ENCODE results near the gene MIEF1.

MIEF1 gene

DNA sequence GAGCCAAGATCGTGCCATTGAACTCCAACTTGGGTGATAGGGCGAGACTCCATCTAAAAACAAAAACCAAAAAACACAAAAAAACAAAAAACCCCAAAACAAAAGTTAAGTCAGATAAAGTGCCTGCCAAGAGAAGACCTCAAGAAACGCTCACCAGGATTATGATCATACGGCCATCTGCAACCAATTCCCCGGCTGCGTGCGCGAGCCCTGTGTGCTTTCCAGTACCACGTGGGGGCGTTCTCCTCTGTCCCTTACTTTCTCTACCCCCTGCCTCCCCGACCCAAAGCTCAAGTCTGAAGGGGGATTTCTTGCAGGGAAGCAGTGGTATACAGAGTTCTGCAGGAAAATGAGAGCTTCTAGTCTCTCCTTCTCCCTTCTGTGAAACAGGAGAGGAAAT is 41.0 kb downstream of the MIEF1 start:
- Histone ChIP-seq H3K79me1 (ENCODE audit: low read depth, low read length) (no peaks in the 10 kb centered on the region), H3K4me3 (ENCODE audit: low read length in 2 of 2) (no peak overlapping the region), H3K14ac (ENCODE audit: low read length) (no peak overlapping the region)

GRCh38 chr22:39545386-39546365 is 43.6 kb downstream of the MIEF1 start:
- no peak overlapping the region for H2AK5ac ChIP-seq (ENCODE audit: low read depth, low read length)
- no peak overlapping the region for H3K14ac ChIP-seq (ENCODE audit: low read length)
- peak; percentile 73 for DNase-seq (ENCODE audit: low spot score)
- H2BK120ac ChIP-seq (ENCODE audit: low read depth, low read length), result no peak overlapping the region
- H3K18ac ChIP-seq (ENCODE audit: low read length), result no peak overlapping the region
- no peak overlapping the region for H2BK12ac ChIP-seq (ENCODE audit: low read length)
- H4K8ac ChIP-seq (ENCODE audit: low read depth, low read length), result no peak overlapping the region
- no peak overlapping the region for H3K23ac ChIP-seq (ENCODE audit: low read depth, low read length, poor library complexity)
- WGBS, 2 donors (ENCODE audit: extremely low coverage in 2 of 2, insufficient read length in 2 of 2, insufficient replicate concordance in 1 of 2), result 100% methylated on average over 1 of the region's 39 CpGs; no CpG with 5 or more reads in 1 of the 2 donors
- no peak overlapping the region for H3K4ac ChIP-seq (ENCODE audit: low read length)
- H3K36me3 ChIP-seq (replicated peaks in 1 of 2; ENCODE audit: control insufficient read depth in 2 of 2, insufficient read depth in 2 of 2, low read length in 2 of 2), result no peaks in the 10 kb centered on the region
- no peaks in the 10 kb centered on the region for H3K9me3 ChIP-seq (replicated peaks in 1 of 2; ENCODE audit: control insufficient read depth in 2 of 2, insufficient read depth in 1 of 2, low read depth in 1 of 2, low read length in 2 of 2)
- H4K91ac ChIP-seq (ENCODE audit: low read depth, low read length, poor library complexity), result no peak overlapping the region
- H3K27me3 ChIP-seq (ENCODE audit: control insufficient read depth in 3 of 3, insufficient read depth in 3 of 3, low read depth in 1 of 3, low read length in 3 of 3), result peaks cover 0 to 33% (median 32%) of the 10 kb centered on the region in 3 experiments
- no peak overlapping the region for H2BK5ac ChIP-seq (ENCODE audit: low read length)
- no peaks in the 10 kb centered on the region for H3K79me1 ChIP-seq (ENCODE audit: low read depth, low read length)
- no peak overlapping the region for H2AFZ ChIP-seq (ENCODE audit: low read length)
- peak overlapping the region; percentile 2 for H3K9ac ChIP-seq (ENCODE audit: low read depth, low read length, poor library complexity)
- H3K4me3 ChIP-seq (ENCODE audit: low read length in 2 of 2), result no peak overlapping the region
- no peaks in the 10 kb centered on the region for H3K4me1 ChIP-seq (ENCODE audit: control insufficient read depth in 2 of 2, insufficient read depth in 1 of 2, low read depth in 1 of 2, low read length in 2 of 2)
- H3K27ac ChIP-seq (replicated peaks; ENCODE audit: low read length), result no peak overlapping the region
- H2BK15ac ChIP-seq (ENCODE audit: low read length), result no peak overlapping the region
- no peak overlapping the region for H3K4me2 ChIP-seq (ENCODE audit: insufficient read depth, low read length, poor library complexity, severe bottlenecking)

More for the DNA sequence above, 41.0 kb downstream of the MIEF1 start:
- Histone ChIP-seq H2BK120ac (ENCODE audit: low read depth, low read length) (no peak overlapping the region), H3K9me3 (replicated peaks in 1 of 2; ENCODE audit: control insufficient read depth in 2 of 2, insufficient read depth in 1 of 2, low read depth in 1 of 2, low read length in 2 of 2) (no peaks in the 10 kb centered on the region), H3K36me3 (replicated peaks in 1 of 2; ENCODE audit: control insufficient read depth in 2 of 2, insufficient read depth in 2 of 2, low read length in 2 of 2) (no peaks in the 10 kb centered on the region), H2AK5ac (ENCODE audit: low read depth, low read length) (no peak overlapping the region), H2BK12ac (ENCODE audit: low read length) (no peak overlapping the region), H3K9ac (ENCODE audit: low read depth, low read length, poor library complexity) (no peak overlapping the region), H3K4me2 (ENCODE audit: insufficient read depth, low read length, poor library complexity, severe bottlenecking) (no peak overlapping the region), H2AFZ (ENCODE audit: low read length) (no peak overlapping the region), H2BK15ac (ENCODE audit: low read length) (no peak overlapping the region), H3K18ac (ENCODE audit: low read length) (no peak overlapping the region), H3K27ac (replicated peaks; ENCODE audit: low read length) (no peak overlapping the region), H3K23ac (ENCODE audit: low read depth, low read length, poor library complexity) (no peak overlapping the region), H2BK5ac (ENCODE audit: low read length) (no peak overlapping the region), H3K4ac (ENCODE audit: low read length) (no peak overlapping the region), H4K8ac (ENCODE audit: low read depth, low read length) (no peak overlapping the region), H3K4me1 (ENCODE audit: control insufficient read depth in 2 of 2, insufficient read depth in 1 of 2, low read depth in 1 of 2, low read length in 2 of 2) (no peaks in the 10 kb centered on the region), H4K91ac (ENCODE audit: low read depth, low read length, poor library complexity) (no peak overlapping the region), H3K27me3 (ENCODE audit: control insufficient read depth in 3 of 3, insufficient read depth in 3 of 3, low read depth in 1 of 3, low read length in 3 of 3) (peaks cover 0 to 28% (median 17%) of the 10 kb centered on the region in 3 experiments)
- no CpG with 5 or more reads among the region's 11 CpGs for WGBS, 2 donors (ENCODE audit: extremely low coverage in 2 of 2, insufficient read length in 2 of 2, insufficient replicate concordance in 1 of 2)
- DNase-seq (ENCODE audit: low spot score), result no peak

GRCh38 chr22:39546889-39547586 is 44.9 kb downstream of the MIEF1 start:
- Histone ChIP-seq H3K4me3 (ENCODE audit: low read length in 2 of 2) (peak overlapping the region in 1 of 2 donors; percentile 55), H2BK12ac (ENCODE audit: low read length) (no peak overlapping the region), H3K14ac (ENCODE audit: low read length) (no peak overlapping the region), H3K27ac (replicated peaks; ENCODE audit: low read length) (no peak overlapping the region), H3K4ac (ENCODE audit: low read length) (no peak overlapping the region), H3K23ac (ENCODE audit: low read depth, low read length, poor library complexity) (no peak overlapping the region), H2BK15ac (ENCODE audit: low read length) (no peak overlapping the region), H2BK5ac (ENCODE audit: low read length) (no peak overlapping the region), H2AK5ac (ENCODE audit: low read depth, low read length) (no peak overlapping the region), H3K9me3 (replicated peaks in 1 of 2; ENCODE audit: control insufficient read depth in 2 of 2, insufficient read depth in 1 of 2, low read depth in 1 of 2, low read length in 2 of 2) (no peaks in the 10 kb centered on the region), H3K18ac (ENCODE audit: low read length) (no peak overlapping the region), H4K8ac (ENCODE audit: low read depth, low read length) (no peak overlapping the region), H3K4me1 (ENCODE audit: control insufficient read depth in 2 of 2, insufficient read depth in 1 of 2, low read depth in 1 of 2, low read length in 2 of 2) (no peaks in the 10 kb centered on the region), H2BK120ac (ENCODE audit: low read depth, low read length) (no peak overlapping the region), H4K91ac (ENCODE audit: low read depth, low read length, poor library complexity) (no peak overlapping the region), H3K4me2 (ENCODE audit: insufficient read depth, low read length, poor library complexity, severe bottlenecking) (no peak overlapping the region), H2AFZ (ENCODE audit: low read length) (no peak overlapping the region), H3K9ac (ENCODE audit: low read depth, low read length, poor library complexity) (no peak overlapping the region), H3K36me3 (replicated peaks in 1 of 2; ENCODE audit: control insufficient read depth in 2 of 2, insufficient read depth in 2 of 2, low read length in 2 of 2) (no peaks in the 10 kb centered on the region), H3K27me3 (ENCODE audit: control insufficient read depth in 3 of 3, insufficient read depth in 3 of 3, low read depth in 1 of 3, low read length in 3 of 3) (peaks cover 0 to 39% (median 33%) of the 10 kb centered on the region in 3 experiments), H3K79me1 (ENCODE audit: low read depth, low read length) (no peaks in the 10 kb centered on the region)
- no CpG with 5 or more reads among the region's 5 CpGs for WGBS, 2 donors (ENCODE audit: extremely low coverage in 2 of 2, insufficient read length in 2 of 2, insufficient replicate concordance in 1 of 2)
- no peak for DNase-seq (ENCODE audit: low spot score)

GRCh38 chr22:39547587-39547947 is 45.5 kb downstream of the MIEF1 start:
- Histone ChIP-seq H3K18ac (ENCODE audit: low read length) (no peak overlapping the region), H2BK12ac (ENCODE audit: low read length) (no peak overlapping the region), H3K27ac (replicated peaks; ENCODE audit: low read length) (no peak overlapping the region), H2BK120ac (ENCODE audit: low read depth, low read length) (no peak overlapping the region), H3K4me3 (ENCODE audit: low read length in 2 of 2) (no peak overlapping the region), H3K4ac (ENCODE audit: low read length) (no peak overlapping the region), H3K23ac (ENCODE audit: low read depth, low read length, poor library complexity) (no peak overlapping the region), H2AK5ac (ENCODE audit: low read depth, low read length) (no peak overlapping the region), H3K9me3 (replicated peaks in 1 of 2; ENCODE audit: control insufficient read depth in 2 of 2, insufficient read depth in 1 of 2, low read depth in 1 of 2, low read length in 2 of 2) (no peaks in the 10 kb centered on the region), H3K9ac (ENCODE audit: low read depth, low read length, poor library complexity) (no peak overlapping the region), H2AFZ (ENCODE audit: low read length) (no peak overlapping the region), H3K14ac (ENCODE audit: low read length) (no peak overlapping the region), H3K4me1 (ENCODE audit: control insufficient read depth in 2 of 2, insufficient read depth in 1 of 2, low read depth in 1 of 2, low read length in 2 of 2) (no peaks in the 10 kb centered on the region), H4K91ac (ENCODE audit: low read depth, low read length, poor library complexity) (no peak overlapping the region), H3K36me3 (replicated peaks in 1 of 2; ENCODE audit: control insufficient read depth in 2 of 2, insufficient read depth in 2 of 2, low read length in 2 of 2) (no peaks in the 10 kb centered on the region), H2BK5ac (ENCODE audit: low read length) (no peak overlapping the region), H2BK15ac (ENCODE audit: low read length) (no peak overlapping the region), H3K79me1 (ENCODE audit: low read depth, low read length) (no peaks in the 10 kb centered on the region), H3K27me3 (ENCODE audit: control insufficient read depth in 3 of 3, insufficient read depth in 3 of 3, low read depth in 1 of 3, low read length in 3 of 3) (peaks cover 0 to 41% (median 31%) of the 10 kb centered on the region in 3 experiments), H3K4me2 (ENCODE audit: insufficient read depth, low read length, poor library complexity, severe bottlenecking) (no peak overlapping the region), H4K8ac (ENCODE audit: low read depth, low read length) (no peak overlapping the region)
- no peak for DNase-seq (ENCODE audit: low spot score)
- no CpG with 5 or more reads among the region's 2 CpGs for WGBS, 2 donors (ENCODE audit: extremely low coverage in 2 of 2, insufficient read length in 2 of 2, insufficient replicate concordance in 1 of 2)

All from neuronal stem cell (in vitro differentiated cells).